Measurements from ENCODE around the gene SEMA3E.

Gene SEMA3E

GRCh38 chr7:83338277-83338950, 310.5 kb downstream of the SEMA3E start:
- H3K36me3 ChIP-seq (ENCODE audit: insufficient read depth, low read length): no peaks in the 10 kb centered on the region
- DNase-seq (ENCODE audit: low read depth, low spot score): no peak
- no peak overlapping the region for H3K4me3 ChIP-seq
- no peak overlapping the region for H3K9ac ChIP-seq (ENCODE audit: insufficient read length)
- H3K9me3 ChIP-seq (ENCODE audit: low read depth, low read length): no peaks in the 10 kb centered on the region
- H3K27ac ChIP-seq: no peak overlapping the region
- TF ChIP-seq FOXP2 (optimal IDR thresholded peaks at IDR 0.05; ENCODE audit: control extremely low read depth, extremely low read length, insufficient read depth) (no peak), POLR2AphosphoS5 (IDR thresholded peaks at IDR 0.05; ENCODE audit: borderline replicate concordance, low read depth, low read length) (no peak), EZH2 (IDR thresholded peaks at IDR 0.05) (no peak)

- no peaks in the 10 kb centered on the region for H3K36me3 ChIP-seq (ENCODE audit: insufficient read depth, low read length)
- H3K4me3 ChIP-seq: no peak overlapping the region
- no peaks in the 10 kb centered on the region for H3K9me3 ChIP-seq (ENCODE audit: low read depth, low read length)
- H3K27ac ChIP-seq: no peak overlapping the region
- no peak for DNase-seq (ENCODE audit: low read depth, low spot score)
- H3K9ac ChIP-seq (ENCODE audit: insufficient read length): no peak overlapping the region
- TF ChIP-seq POLR2AphosphoS5 (IDR thresholded peaks at IDR 0.05; ENCODE audit: borderline replicate concordance, low read depth, low read length) (no peak), EZH2 (IDR thresholded peaks at IDR 0.05) (no peak), FOXP2 (optimal IDR thresholded peaks at IDR 0.05; ENCODE audit: control extremely low read depth, extremely low read length, insufficient read depth) (no peak)
Observed at GRCh38 chr7:83337050-83337449, 311.9 kb downstream of the SEMA3E start.

- DNase-seq (ENCODE audit: low read depth, low spot score): no peak
- Histone ChIP-seq H3K27ac (no peak overlapping the region), H3K9me3 (ENCODE audit: low read depth, low read length) (no peaks in the 10 kb centered on the region), H3K36me3 (ENCODE audit: insufficient read depth, low read length) (no peaks in the 10 kb centered on the region), H3K9ac (ENCODE audit: insufficient read length) (no peak overlapping the region), H3K4me3 (no peak overlapping the region)
- TF ChIP-seq FOXP2 (optimal IDR thresholded peaks at IDR 0.05; ENCODE audit: control extremely low read depth, extremely low read length, insufficient read depth): no peak
- no peak for TF ChIP-seq EZH2 (IDR thresholded peaks at IDR 0.05)
- no peak for TF ChIP-seq POLR2AphosphoS5 (IDR thresholded peaks at IDR 0.05; ENCODE audit: borderline replicate concordance, low read depth, low read length)
Observed at GRCh38 chr7:83326223-83326622, 322.7 kb downstream of the SEMA3E start.

- Histone ChIP-seq H3K36me3 (ENCODE audit: insufficient read depth, low read length) (no peaks in the 10 kb centered on the region), H3K4me3 (no peak overlapping the region), H3K9ac (ENCODE audit: insufficient read length) (no peak overlapping the region), H3K9me3 (ENCODE audit: low read depth, low read length) (no peaks in the 10 kb centered on the region), H3K27ac (no peak overlapping the region)
- DNase-seq (ENCODE audit: low read depth, low spot score): no peak
- no peak for TF ChIP-seq EZH2 (IDR thresholded peaks at IDR 0.05)
- no peak for TF ChIP-seq POLR2AphosphoS5 (IDR thresholded peaks at IDR 0.05; ENCODE audit: borderline replicate concordance, low read depth, low read length)
- TF ChIP-seq FOXP2 (optimal IDR thresholded peaks at IDR 0.05; ENCODE audit: control extremely low read depth, extremely low read length, insufficient read depth): no peak
Observed at GRCh38 chr7:83325083-83325482, 323.9 kb downstream of the SEMA3E start.

GRCh38 chr7:83324596-83324995, 324.3 kb downstream of the SEMA3E start:
- H3K27ac ChIP-seq: no peak overlapping the region
- H3K4me3 ChIP-seq: no peak overlapping the region
- H3K36me3 ChIP-seq (ENCODE audit: insufficient read depth, low read length): no peaks in the 10 kb centered on the region
- no peak overlapping the region for H3K9ac ChIP-seq (ENCODE audit: insufficient read length)
- H3K9me3 ChIP-seq (ENCODE audit: low read depth, low read length): no peaks in the 10 kb centered on the region
- DNase-seq (ENCODE audit: low read depth, low spot score): no peak
- TF ChIP-seq POLR2AphosphoS5 (IDR thresholded peaks at IDR 0.05; ENCODE audit: borderline replicate concordance, low read depth, low read length) (no peak), EZH2 (IDR thresholded peaks at IDR 0.05) (no peak), FOXP2 (optimal IDR thresholded peaks at IDR 0.05; ENCODE audit: control extremely low read depth, extremely low read length, insufficient read depth) (no peak)

GRCh38 chr7:83321011-83321410, 327.9 kb downstream of the SEMA3E start:
- Histone ChIP-seq H3K27ac (no peak overlapping the region), H3K9me3 (ENCODE audit: low read depth, low read length) (no peaks in the 10 kb centered on the region), H3K36me3 (ENCODE audit: insufficient read depth, low read length) (no peaks in the 10 kb centered on the region)

GRCh38 chr7:83313931-83314330, 335.0 kb downstream of the SEMA3E start:
- Histone ChIP-seq H3K9me3 (ENCODE audit: low read depth, low read length) (no peaks in the 10 kb centered on the region), H3K9ac (ENCODE audit: insufficient read length) (no peak overlapping the region), H3K36me3 (ENCODE audit: insufficient read depth, low read length) (no peaks in the 10 kb centered on the region), H3K27ac (no peak overlapping the region), H3K4me3 (no peak overlapping the region)
- TF ChIP-seq POLR2AphosphoS5 (IDR thresholded peaks at IDR 0.05; ENCODE audit: borderline replicate concordance, low read depth, low read length) (no peak), EZH2 (IDR thresholded peaks at IDR 0.05) (no peak), FOXP2 (optimal IDR thresholded peaks at IDR 0.05; ENCODE audit: control extremely low read depth, extremely low read length, insufficient read depth) (no peak)
- no peak for DNase-seq (ENCODE audit: low read depth, low spot score)

More at GRCh38 chr7:83321011-83321410, 327.9 kb downstream of the SEMA3E start:
- TF ChIP-seq FOXP2 (optimal IDR thresholded peaks at IDR 0.05; ENCODE audit: control extremely low read depth, extremely low read length, insufficient read depth): no peak
- TF ChIP-seq EZH2 (IDR thresholded peaks at IDR 0.05): no peak
- TF ChIP-seq POLR2AphosphoS5 (IDR thresholded peaks at IDR 0.05; ENCODE audit: borderline replicate concordance, low read depth, low read length): no peak
- DNase-seq (ENCODE audit: low read depth, low spot score): no peak
- Histone ChIP-seq H3K4me3 (no peak overlapping the region), H3K9ac (ENCODE audit: insufficient read length) (no peak overlapping the region)
